Activated CD8-positive, alpha-beta memory T cell treated with anti-CD3 and anti-CD28 coated beads for 36 hours (primary cell): Measurements from ENCODE around the gene RUNX2. TPM values are rescaled to one million over a fixed set of nuclear protein-coding genes. Genes with fewer than 3 reads are reported as not detected.

Source experiments
- CTCF ChIA-PET: fragments of 350-600 bp; sonication (Branson Sonifier 250); formaldehyde crosslinking; loops from one replicate; lab custom pipeline; 2021; ENCODE audit warnings: antibody characterized with exemption; lab: Charles Lee
- POLR2A ChIA-PET: fragments of 350-600 bp; sonication (Branson Sonifier 250); formaldehyde crosslinking; loops from one replicate; lab custom pipeline; 2021; ENCODE audit warnings: antibody characterized with exemption; lab: Charles Lee
- total RNA-seq, 2 experiments: library from RNA; stranded (reverse); gene quantifications; one replicate each; pipeline ENCODE4 v1.2.3, GENCODE V29; 2021

The RUNX2 gene
- total RNA-seq, 2 experiments from 2014 or later, result 22.2 to 23.6 TPM

DNA sequence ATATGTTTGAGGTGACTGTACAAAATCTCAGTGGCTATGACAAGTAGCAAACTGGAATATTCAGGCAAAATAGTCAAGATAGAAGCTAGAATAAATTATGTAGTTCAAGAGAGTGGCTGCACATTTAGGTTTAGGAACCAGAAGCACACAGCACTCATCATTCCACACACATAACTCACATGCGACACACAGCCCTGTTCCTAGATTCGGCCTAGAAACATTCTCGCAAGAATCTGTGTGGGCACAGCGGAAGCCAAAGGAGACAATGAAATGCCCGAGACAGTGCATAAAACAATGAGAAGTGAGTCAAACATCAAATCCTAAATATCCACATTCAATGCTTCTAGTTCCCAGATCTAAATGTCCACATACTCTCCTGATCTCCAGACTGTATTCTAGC is 59.1 kb downstream of the RUNX2 start:
- CTCF ChIA-PET, result interaction anchor here (0.8 kb wide), 1 partner anchor 9 kb away, joined by 4 read pairs; the partner anchor contains the start of gene SUPT3H
- POLR2A ChIA-PET, result no interaction called here

DNA sequence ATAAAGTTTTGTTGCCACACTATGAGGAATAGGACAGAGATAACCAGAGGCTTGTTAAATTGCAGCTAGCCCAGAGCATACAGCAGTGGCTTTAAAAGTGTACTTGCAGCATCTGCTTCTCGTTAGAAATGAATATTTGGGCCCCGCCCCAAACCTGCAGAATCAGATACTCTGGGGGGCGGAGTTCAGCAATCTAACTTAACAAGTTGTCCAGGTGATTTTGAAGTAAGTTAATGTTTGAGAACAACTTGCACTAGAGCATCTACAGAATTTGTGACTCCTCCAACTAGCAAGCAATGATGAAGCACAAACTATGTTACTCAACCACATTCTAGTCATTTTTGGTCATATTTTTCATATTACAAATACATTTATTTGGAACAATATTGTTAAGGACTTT is 60.2 kb downstream of the RUNX2 start:
- CTCF ChIA-PET, result no interaction called here
- POLR2A ChIA-PET, result no interaction called here

DNA sequence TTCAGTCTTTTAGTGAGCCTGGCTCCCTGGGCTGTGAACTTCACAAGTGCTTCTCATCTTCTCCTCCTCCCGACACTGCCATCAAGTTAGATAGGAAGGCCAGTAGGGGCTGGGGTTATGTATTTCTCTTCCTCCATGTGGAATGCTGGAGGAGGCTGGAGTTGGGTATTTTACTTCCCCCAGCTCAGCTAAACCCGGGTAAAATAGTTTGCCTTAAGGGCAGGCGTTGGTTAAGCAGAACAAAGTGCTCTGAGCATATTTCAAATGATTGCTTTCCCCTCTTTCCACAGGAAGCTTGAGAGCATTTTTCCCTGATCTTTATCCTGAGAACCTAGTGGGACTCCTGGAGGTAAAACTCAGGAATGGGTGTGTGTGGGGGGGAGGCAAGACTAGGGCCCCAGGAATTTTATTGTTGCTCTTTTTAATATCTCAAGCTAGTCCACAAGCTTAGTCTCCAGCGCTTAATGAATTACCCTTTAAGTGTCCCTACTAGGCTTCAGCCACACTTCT is 66.5 kb downstream of the RUNX2 start:
- CTCF ChIA-PET, result no interaction called here
- POLR2A ChIA-PET, result no interaction called here

DNA sequence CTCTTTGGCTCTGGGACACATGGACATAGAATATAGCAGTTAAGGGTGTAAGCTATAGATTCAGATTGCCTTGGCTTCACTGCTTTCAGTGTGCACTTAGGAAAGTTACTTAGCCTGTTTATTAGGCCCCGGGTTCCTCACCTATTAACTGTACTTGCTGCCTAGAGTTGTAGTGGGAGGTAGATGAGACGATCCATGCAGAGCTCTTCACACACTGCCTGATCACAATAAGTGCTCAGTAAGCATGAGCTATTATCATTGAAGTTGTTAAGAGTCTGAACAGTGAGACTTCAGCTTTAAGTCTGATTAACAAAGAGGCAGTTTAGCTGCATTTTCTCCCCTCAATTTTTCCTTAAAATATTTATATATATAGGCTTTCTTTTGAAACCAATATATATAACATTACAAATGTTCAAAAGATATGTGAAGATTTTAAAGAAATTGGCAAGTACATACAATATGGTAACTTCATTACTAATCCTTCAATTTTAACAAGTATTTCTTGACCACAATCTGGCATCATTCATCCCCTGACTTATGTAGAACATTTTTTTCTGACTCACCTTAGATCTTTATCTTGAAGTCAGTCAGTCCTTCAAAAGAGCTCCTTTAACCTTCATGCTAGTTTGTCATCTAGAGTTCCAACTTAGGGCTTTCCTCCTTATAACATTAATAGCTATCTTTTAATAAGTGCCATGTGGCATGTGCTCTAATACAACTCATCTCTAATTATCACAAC is 70.1 kb downstream of the RUNX2 start:
- POLR2A ChIA-PET, result interaction anchor here (1.0 kb wide), 1 partner anchor 20 kb away, joined by 3 read pairs; no protein-coding TSS in a partner anchor
- CTCF ChIA-PET, result interaction anchor here (0.6 to 1.5 kb wide), 3 partner anchors 21 to 923 kb away, joined by 3 to 4 read pairs (median 4); no protein-coding TSS in a partner anchor

DNA sequence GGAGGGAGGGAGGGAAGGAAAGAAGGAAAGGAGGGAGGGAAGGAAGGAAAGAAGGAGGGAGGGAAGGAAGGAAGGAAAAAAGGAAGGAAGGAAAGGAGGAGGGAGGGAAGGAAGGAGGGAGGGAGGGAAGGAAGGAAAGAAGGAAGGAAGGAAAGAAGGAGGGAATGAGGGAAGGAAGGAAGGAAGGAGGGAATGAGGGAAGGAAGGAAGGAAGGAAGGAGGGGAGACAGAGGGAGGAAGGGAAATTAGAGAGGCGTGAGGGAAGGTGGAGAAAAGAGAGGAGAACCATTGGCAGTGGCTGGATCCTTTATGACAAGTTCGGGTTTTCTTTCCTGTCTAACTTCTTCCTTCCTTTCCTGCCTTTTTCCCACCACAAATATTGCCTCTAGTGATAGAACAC is 71.9 kb downstream of the RUNX2 start:
- ChIA-PET CTCF (no interaction called here), POLR2A (no interaction called here)

DNA sequence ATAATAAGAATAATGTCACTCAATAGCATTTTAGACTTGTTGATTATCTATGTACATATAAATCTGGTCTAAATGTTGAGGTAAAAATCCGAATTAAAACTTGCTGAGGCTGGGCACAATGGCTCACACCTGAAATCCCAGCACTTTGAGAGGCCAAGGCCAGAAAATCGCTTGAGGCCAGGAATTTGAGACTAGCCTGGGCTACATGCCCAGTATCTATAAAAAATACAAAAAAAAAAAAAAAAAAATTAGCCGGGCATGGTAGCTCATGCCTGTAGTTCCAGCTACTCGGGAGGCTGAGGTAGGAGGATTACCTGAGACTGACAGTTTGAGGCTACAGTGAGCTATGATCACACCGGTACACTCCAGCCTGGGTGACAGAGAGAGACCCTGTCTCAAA is 83.8 kb downstream of the RUNX2 start:
- ChIA-PET CTCF (no interaction called here), POLR2A (no interaction called here)

DNA sequence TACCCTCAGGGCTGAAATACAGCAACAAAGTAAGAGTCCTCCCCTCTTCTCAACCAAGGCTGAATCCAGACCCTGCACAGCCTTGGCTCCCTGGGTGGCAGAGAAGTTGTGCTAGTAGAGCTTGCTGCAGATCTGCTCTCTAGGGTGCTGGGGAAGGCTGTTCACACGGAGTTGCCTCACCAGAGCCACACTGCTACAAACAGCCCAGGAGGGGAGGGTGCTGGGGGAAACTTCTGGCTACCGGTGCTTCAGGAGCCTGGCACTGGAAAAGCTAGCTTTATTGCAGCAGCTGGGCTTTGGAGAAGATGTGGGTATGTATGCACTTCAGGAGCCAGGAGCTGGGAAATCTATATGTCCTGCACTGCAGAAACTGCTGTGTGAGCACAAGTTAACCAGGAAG is 87.2 kb downstream of the RUNX2 start:
- POLR2A ChIA-PET, result no interaction called here
- CTCF ChIA-PET, result no interaction called here

DNA sequence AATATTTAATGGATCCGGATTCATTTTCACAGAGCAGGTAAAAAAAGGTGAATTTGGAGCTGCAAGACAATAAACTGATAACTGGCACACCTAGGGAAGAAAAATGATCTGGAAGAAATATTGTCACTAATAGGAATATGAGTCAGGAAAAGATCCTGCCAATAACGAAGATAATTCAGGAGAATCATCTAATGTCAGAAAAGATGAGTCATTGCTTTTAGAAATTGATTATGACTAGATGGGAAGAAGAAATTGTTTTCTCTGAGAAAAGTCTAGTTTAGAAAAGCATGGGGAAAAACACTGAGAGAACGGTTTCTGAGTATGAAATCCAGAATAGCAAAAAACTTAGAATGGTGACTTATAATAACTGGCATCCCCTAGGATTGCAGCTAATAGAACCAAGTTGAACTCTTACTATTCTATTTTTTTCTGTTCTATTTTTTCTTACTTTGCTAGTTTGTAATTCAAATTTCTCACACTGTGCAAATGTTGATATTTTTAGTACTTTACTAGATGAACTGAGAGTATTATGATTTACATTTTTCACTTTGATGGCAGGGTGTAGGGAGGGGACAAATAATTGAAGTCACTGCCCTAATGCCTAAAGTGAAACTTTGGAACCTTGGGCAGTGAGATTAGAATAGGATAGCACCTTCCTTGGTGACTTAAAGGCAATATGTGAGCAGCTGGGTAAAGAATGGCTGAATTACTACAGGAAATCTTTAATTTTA is 87.8 kb downstream of the RUNX2 start:
- CTCF ChIA-PET, result no interaction called here
- POLR2A ChIA-PET, result no interaction called here

DNA sequence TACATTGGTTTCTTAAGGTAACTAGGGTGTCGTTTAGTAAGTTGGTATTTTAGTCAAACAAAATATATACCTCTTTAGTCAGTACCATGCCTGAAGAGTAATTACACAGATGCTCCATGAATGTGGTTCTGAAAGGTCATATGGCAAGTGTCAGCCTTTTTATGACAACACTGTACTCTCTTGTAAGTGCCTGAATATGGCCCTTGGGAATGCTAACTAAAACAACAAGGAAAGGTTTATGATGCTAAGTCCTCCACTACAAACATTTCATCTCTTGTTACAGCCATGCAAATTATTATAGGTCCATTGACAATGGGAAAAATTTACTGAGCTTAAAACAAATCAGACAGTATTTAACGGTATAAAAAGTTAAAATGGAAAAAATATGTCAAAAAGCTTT is 88.6 kb downstream of the RUNX2 start:
- ChIA-PET POLR2A (no interaction called here), CTCF (no interaction called here)

DNA sequence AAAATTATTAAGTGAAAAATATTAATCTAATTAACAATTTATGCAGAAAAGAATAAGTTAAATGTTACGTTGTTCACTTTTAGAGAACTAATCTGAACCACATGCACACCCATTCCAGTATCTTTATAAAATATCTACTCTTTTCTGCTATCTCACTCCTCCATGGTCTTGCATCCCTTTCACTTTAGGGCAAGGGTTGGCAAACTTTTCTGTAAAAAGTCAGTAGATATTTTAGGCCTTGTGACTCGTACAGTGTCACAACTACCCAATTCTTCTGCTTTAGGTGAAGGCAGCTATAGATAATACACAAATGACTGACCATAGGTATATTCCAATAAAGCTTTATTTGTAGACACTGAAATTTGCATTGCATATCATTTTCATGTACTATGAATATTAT is 89.3 kb downstream of the RUNX2 start:
- ChIA-PET POLR2A (no interaction called here), CTCF (no interaction called here)

DNA sequence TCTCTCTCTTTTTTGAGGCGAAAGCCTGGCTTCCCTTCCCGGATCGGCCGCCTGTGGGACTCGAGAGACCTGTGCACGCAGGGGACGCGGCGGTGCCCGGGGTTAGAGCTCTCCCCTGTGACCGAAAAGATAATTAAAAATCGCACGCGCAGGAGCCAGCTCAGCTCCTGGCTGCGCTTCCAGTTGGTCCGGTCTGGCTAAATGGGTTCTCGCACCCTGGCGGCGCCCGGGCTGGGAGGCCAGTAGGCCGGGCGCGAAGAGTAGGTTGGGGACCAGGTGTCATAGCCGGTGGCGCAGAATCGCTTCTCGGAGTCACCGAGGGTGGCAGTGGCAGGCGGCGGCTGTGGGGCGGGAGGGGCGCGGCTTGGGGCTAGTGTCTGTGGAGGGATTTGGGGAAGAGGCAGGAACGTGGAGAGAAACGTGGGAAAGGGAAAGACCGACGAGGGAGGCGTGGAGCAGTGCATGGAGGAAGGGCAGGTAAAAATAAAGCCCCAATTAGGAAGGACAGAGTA is 91.5 kb downstream of the RUNX2 start:
- CTCF ChIA-PET, result interaction anchor here (0.7 to 1.5 kb wide), 6 partner anchors 18 to 765 kb away, joined by 3 to 5 read pairs (median 3); partner anchors contain the start of gene SUPT3H

DNA sequence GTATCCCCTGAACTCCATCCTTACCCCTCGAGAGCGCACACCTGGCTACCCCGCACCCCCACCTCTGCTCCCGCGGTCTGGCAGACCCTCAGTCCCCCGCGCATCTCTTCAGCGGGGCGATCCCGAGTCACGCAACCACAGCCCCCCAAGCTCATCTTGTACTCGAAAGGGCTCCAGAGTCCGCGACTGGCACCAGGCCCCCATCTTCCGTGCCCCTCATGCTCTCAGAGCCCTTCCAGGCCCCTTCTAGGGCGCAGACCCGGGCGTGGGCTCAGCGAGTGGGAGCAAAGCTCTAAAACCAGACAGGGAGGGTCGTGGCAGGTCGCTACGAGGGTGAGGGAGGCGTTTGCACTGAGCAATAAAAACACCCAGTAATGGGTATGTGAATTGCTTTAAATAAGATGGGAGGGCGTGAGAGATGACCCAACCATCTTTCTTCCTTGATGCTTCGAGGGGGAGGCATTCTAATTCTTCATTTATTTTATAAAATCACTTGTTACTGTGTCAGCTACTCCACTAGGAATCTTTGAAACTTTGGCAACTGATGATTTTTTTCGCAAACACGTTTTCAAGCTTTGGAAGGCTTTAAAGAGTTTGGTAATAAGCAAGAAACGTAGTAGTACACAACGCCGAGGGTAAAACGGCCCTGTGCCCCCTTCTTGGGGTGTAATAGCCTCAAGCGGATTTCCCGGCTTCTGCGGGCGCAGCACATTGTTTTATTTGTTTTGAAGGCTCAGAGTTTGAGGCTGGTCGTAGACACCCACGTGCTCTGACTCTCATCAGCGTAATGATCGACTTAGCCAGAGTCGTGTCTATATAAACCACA is 92.2 kb downstream of the RUNX2 start:
- ChIA-PET POLR2A (interaction anchor here (3.5 kb wide), 1 partner anchor 42 kb away, joined by 36 read pairs; the partner anchor contains the start of gene SUPT3H), CTCF (interaction anchor here (0.7 to 1.5 kb wide), 6 partner anchors 17 to 766 kb away, joined by 3 to 5 read pairs (median 3); partner anchors contain the start of gene SUPT3H)

More for the DNA sequence above, 91.5 kb downstream of the RUNX2 start:
- POLR2A ChIA-PET, result interaction anchor here (3.5 kb wide), 1 partner anchor 41 kb away, joined by 36 read pairs; the partner anchor contains the start of gene SUPT3H

DNA sequence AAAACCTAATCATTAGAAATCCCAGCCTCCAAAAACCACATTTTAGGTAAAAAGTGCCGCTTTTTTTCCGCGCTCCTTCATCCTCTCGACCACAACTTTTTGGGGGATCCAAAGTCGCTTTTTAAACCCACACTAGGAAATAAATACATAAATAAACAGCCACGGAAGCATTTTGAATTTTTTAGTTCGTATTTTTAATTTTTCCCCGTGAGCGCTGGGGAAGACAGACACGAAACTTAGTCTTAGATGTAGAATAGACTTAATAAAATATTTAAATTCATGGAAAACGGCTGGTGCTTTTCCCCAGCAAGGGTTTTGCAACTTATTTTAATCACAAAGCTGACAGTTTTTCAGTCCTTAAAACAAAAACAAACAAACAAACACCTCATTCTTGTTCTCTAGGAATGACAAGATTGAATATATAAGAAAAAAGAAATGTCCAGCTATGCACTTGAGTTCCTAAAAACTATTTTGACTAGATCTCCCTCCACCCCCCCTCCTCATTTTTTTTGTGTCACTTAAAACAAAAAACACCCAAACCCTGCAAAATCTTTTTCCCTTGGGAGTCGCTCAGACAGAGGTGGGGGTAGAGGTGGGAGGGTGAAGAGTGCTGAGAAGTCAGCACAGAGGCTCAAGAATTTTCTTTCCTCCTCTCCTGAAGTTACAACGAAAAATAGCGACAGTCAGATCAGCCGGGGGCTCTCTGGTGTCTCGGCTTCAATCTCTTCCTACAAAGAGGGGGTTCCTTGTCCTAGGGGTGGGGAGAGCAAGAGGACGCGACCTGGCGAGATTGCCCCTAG is 93.0 kb downstream of the RUNX2 start:
- POLR2A ChIA-PET, result interaction anchor here (1.0 to 3.5 kb wide), 3 partner anchors 16 to 503 kb away, joined by 4 to 36 read pairs (median 5); partner anchors contain the start of gene SUPT3H
- CTCF ChIA-PET, result interaction anchor here (0.7 to 1.5 kb wide), 5 partner anchors 44 to 766 kb away, joined by 3 to 6 read pairs (median 3); no protein-coding TSS in a partner anchor

DNA sequence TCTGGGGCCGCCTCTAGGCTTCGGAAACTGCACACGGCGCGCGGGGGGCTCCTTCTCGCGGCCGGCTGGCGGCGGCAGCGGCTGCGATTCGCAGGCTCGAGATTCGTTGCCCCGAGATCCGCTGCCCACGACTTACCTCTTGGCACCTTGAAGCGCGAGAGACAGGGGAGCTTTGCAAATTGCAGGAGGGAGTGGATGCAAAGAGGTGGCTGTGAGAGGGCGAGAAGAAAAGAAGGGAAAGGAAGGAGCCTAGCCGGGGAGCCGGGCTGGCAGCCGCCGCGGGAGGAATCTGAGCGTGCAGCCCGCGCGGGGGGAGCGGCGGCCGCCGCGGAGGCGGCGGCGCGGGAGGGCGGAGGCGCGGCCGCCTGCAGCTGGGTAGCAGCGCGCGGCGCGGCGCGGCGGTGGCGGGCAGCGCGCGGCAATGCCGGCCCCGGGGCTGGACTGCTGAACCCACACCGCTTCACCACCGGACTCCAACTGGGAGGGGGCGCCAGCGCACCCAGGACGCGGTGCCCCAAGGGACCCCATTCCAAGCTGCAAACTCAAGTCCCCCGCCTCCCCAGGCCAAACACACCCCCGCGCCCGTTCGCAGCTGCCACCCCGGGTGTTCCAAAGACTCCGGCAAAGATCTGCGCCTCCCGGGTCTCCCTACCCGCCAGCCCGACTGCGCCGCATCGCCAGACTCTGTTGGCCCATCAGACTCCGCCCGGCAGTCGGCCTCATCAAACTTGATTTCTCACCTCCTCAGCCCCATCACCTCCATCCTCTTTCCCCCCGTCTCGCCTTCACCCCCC is 93.8 kb downstream of the RUNX2 start:
- POLR2A ChIA-PET, result interaction anchor here (1.0 to 3.5 kb wide), 3 partner anchors 15 to 502 kb away, joined by 4 to 36 read pairs (median 5); partner anchors contain the start of gene SUPT3H

DNA sequence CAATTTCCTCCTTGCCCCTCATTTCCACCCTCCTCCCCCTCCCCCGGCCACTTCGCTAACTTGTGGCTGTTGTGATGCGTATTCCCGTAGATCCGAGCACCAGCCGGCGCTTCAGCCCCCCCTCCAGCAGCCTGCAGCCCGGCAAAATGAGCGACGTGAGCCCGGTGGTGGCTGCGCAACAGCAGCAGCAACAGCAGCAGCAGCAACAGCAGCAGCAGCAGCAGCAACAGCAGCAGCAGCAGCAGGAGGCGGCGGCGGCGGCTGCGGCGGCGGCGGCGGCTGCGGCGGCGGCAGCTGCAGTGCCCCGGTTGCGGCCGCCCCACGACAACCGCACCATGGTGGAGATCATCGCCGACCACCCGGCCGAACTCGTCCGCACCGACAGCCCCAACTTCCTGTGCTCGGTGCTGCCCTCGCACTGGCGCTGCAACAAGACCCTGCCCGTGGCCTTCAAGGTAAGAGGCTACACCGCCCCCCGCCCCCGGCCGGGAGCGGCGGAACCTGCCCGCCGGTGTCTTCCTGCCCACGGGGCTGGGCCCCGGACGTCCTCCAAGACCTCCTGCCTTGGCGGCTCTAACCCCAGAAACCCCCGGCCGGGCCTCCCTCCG is 94.5 kb downstream of the RUNX2 start:
- POLR2A ChIA-PET, result interaction anchor here (1.5 to 3.5 kb wide), 2 partner anchors 14 to 44 kb away, joined by 5 to 36 read pairs; partner anchors contain the start of gene SUPT3H

More for the DNA sequence above, 93.8 kb downstream of the RUNX2 start:
- CTCF ChIA-PET, result interaction anchor here (0.7 to 1.4 kb wide), 5 partner anchors 45 to 776 kb away, joined by 3 to 6 read pairs (median 3); no protein-coding TSS in a partner anchor

More for the DNA sequence above, 94.5 kb downstream of the RUNX2 start:
- CTCF ChIA-PET, result interaction anchor here (0.8 to 1.4 kb wide), 2 partner anchors 165 to 776 kb away, joined by 3 read pairs; no protein-coding TSS in a partner anchor
